Measurements from ENCODE around the gene GPR150. TPM values are rescaled to one million over a fixed set of nuclear protein-coding genes. Genes with fewer than 3 reads are reported as not detected.

The GPR150 gene
- total and polyA plus RNA-seq, 2 of the 13 experiments (the other 11 are each of a cell fraction or from before 2014, with no cell fraction given) = 0.03 TPM; not detected in 1

- TF ChIP-seq, protein P1, sequence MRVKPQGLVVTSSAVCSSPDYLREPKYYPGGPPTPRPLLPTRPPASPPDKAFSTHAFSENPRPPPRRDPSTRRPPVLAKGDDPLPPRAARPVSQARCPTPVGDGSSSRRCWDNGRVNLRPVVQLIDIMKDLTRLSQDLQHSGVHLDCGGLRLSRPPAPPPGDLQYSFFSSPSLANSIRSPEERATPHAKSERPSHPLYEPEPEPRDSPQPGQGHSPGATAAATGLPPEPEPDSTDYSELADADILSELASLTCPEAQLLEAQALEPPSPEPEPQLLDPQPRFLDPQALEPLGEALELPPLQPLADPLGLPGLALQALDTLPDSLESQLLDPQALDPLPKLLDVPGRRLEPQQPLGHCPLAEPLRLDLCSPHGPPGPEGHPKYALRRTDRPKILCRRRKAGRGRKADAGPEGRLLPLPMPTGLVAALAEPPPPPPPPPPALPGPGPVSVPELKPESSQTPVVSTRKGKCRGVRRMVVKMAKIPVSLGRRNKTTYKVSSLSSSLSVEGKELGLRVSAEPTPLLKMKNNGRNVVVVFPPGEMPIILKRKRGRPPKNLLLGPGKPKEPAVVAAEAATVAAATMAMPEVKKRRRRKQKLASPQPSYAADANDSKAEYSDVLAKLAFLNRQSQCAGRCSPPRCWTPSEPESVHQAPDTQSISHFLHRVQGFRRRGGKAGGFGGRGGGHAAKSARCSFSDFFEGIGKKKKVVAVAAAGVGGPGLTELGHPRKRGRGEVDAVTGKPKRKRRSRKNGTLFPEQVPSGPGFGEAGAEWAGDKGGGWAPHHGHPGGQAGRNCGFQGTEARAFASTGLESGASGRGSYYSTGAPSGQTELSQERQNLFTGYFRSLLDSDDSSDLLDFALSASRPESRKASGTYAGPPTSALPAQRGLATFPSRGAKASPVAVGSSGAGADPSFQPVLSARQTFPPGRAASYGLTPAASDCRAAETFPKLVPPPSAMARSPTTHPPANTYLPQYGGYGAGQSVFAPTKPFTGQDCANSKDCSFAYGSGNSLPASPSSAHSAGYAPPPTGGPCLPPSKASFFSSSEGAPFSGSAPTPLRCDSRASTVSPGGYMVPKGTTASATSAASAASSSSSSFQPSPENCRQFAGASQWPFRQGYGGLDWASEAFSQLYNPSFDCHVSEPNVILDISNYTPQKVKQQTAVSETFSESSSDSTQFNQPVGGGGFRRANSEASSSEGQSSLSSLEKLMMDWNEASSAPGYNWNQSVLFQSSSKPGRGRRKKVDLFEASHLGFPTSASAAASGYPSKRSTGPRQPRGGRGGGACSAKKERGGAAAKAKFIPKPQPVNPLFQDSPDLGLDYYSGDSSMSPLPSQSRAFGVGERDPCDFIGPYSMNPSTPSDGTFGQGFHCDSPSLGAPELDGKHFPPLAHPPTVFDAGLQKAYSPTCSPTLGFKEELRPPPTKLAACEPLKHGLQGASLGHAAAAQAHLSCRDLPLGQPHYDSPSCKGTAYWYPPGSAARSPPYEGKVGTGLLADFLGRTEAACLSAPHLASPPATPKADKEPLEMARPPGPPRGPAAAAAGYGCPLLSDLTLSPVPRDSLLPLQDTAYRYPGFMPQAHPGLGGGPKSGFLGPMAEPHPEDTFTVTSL (CRISPR knock-in tag; IDR thresholded peaks at IDR 0.05; ENCODE audit: borderline replicate concordance) = no peak
- TF ChIP-seq ETV6 (CRISPR knock-in tag; conservative IDR thresholded peaks at IDR 0.05) (no peak), HDAC1 (CRISPR knock-in tag; IDR thresholded peaks at IDR 0.05) (no peak), IRX3 (CRISPR knock-in tag; IDR thresholded peaks at IDR 0.05; ENCODE audit: borderline replicate concordance, low read depth) (no peak), HOXA5 (CRISPR knock-in tag; IDR thresholded peaks at IDR 0.05) (no peak)
Measured at GRCh38 chr5:95599252-95599651, 20.6 kb upstream of the GPR150 start (continued).

- intact Hi-C loops (cut with micrococcal nuclease; ENCODE audit: unreplicated experiment) = no loop called here
- no peaks in the 10 kb centered on the region for H4K20me1 ChIP-seq (ENCODE audit: insufficient read depth, low read length)
- no TSS peak for BruUV-seq (replicated peaks)
- no peak overlapping the region for H2AFZ ChIP-seq (ENCODE audit: low read length)
- 100% methylated on average over 1 of the region's 1 CpG for WGBS (ENCODE audit: low lambda C conversion rate)
- FAIRE-seq (no peak), ATAC-seq (no peak), DNase-seq (ENCODE audit: low spot score) (no peak)
- no peak overlapping the region for H3K27ac ChIP-seq (ENCODE audit: extremely low read length, insufficient read depth, low read length)
- H3K36me3 ChIP-seq (replicated peaks in 1 of 2; ENCODE audit: control insufficient read depth in 1 of 2, insufficient read depth in 2 of 2, low read length in 2 of 2) = no peaks in the 10 kb centered on the region; a peak in 1 of 5 replicates
- no peak overlapping the region for H3K9ac ChIP-seq (ENCODE audit: insufficient read depth, low read depth, low read length)
- H3K79me2 ChIP-seq (ENCODE audit: insufficient read depth, low read length) = no peaks in the 10 kb centered on the region
- no peaks in the 10 kb centered on the region for H3K27me3 ChIP-seq (ENCODE audit: control insufficient read depth in 1 of 2, insufficient read depth in 2 of 2, low read length in 2 of 2)
- ChIA-PET CTCF (ENCODE audit: low intra/inter-chr PET ratio, low total read pairs) (no interaction called here), POLR2A (no interaction called here)
- H3K4me3 ChIP-seq (replicated peaks in 1 of 3; ENCODE audit: insufficient read depth in 1 of 3, low read depth in 2 of 3, low read length in 3 of 3) = no peak overlapping the region
- no peaks in the 10 kb centered on the region for H3K9me3 ChIP-seq (ENCODE audit: low read length)
- in situ Hi-C loops (cut with HindIII; ENCODE audit: extremely low pct_ligation_motif_present, low pct_unique_long_range_greater_than_20kb) = no loop called here
- no peaks in the 10 kb centered on the region for H3K4me1 ChIP-seq (ENCODE audit: insufficient read depth, low read length)
- H3K4me2 ChIP-seq (ENCODE audit: low read depth, low read length) = no peak overlapping the region
- TF ChIP-seq ZBTB38 (CRISPR knock-in tag; IDR thresholded peaks at IDR 0.05) (no peak), MEIS1 (CRISPR knock-in tag; IDR thresholded peaks at IDR 0.05; ENCODE audit: borderline replicate concordance) (no peak)
- TF ChIP-seq, protein P2, sequence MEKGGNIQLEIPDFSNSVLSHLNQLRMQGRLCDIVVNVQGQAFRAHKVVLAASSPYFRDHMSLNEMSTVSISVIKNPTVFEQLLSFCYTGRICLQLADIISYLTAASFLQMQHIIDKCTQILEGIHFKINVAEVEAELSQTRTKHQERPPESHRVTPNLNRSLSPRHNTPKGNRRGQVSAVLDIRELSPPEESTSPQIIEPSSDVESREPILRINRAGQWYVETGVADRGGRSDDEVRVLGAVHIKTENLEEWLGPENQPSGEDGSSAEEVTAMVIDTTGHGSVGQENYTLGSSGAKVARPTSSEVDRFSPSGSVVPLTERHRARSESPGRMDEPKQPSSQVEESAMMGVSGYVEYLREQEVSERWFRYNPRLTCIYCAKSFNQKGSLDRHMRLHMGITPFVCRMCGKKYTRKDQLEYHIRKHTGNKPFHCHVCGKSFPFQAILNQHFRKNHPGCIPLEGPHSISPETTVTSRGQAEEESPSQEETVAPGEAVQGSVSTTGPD (CRISPR knock-in tag; IDR thresholded peaks at IDR 0.05) = no peak
- TF ChIP-seq, protein P3, sequence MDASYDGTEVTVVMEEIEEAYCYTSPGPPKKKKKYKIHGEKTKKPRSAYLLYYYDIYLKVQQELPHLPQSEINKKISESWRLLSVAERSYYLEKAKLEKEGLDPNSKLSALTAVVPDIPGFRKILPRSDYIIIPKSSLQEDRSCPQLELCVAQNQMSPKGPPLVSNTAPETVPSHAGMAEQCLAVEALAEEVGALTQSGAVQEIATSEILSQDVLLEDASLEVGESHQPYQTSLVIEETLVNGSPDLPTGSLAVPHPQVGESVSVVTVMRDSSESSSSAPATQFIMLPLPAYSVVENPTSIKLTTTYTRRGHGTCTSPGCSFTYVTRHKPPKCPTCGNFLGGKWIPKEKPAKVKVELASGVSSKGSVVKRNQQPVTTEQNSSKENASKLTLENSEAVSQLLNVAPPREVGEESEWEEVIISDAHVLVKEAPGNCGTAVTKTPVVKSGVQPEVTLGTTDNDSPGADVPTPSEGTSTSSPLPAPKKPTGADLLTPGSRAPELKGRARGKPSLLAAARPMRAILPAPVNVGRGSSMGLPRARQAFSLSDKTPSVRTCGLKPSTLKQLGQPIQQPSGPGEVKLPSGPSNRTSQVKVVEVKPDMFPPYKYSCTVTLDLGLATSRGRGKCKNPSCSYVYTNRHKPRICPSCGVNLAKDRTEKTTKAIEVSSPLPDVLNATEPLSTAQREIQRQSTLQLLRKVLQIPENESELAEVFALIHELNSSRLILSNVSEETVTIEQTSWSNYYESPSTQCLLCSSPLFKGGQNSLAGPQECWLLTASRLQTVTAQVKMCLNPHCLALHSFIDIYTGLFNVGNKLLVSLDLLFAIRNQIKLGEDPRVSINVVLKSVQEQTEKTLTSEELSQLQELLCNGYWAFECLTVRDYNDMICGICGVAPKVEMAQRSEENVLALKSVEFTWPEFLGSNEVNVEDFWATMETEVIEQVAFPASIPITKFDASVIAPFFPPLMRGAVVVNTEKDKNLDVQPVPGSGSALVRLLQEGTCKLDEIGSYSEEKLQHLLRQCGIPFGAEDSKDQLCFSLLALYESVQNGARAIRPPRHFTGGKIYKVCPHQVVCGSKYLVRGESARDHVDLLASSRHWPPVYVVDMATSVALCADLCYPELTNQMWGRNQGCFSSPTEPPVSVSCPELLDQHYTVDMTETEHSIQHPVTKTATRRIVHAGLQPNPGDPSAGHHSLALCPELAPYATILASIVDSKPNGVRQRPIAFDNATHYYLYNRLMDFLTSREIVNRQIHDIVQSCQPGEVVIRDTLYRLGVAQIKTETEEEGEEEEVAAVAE (CRISPR knock-in tag; IDR thresholded peaks at IDR 0.05; ENCODE audit: borderline replicate concordance) = no peak
- TF ChIP-seq, protein P4, sequence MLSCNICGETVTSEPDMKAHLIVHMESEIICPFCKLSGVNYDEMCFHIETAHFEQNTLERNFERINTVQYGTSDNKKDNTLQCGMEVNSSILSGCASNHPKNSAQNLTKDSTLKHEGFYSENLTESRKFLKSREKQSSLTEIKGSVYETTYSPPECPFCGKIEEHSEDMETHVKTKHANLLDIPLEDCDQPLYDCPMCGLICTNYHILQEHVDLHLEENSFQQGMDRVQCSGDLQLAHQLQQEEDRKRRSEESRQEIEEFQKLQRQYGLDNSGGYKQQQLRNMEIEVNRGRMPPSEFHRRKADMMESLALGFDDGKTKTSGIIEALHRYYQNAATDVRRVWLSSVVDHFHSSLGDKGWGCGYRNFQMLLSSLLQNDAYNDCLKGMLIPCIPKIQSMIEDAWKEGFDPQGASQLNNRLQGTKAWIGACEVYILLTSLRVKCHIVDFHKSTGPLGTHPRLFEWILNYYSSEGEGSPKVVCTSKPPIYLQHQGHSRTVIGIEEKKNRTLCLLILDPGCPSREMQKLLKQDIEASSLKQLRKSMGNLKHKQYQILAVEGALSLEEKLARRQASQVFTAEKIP (CRISPR knock-in tag; IDR thresholded peaks at IDR 0.05; ENCODE audit: borderline replicate concordance) = no peak
Measured at GRCh38 chr5:95600557-95600956, 19.3 kb upstream of the GPR150 start.
